ENCODE results near the gene SLC12A7. TPM values are rescaled to one million over a fixed set of nuclear protein-coding genes. Genes with fewer than 3 reads are reported as not detected.

SLC12A7 gene
- total RNA-seq, 1 donor from 2014 or later = 101 TPM

- intact Hi-C loops (cut with DNase I) = no loop called here
- Histone ChIP-seq H3K9me3 (no peaks in the 10 kb centered on the region), H3K27me3 (no peaks in the 10 kb centered on the region), H3K36me3 (peaks cover 0 to 16% of the 10 kb centered on the region in 2 donors), H3K27ac (no peak overlapping the region), H3K4me1 (no peaks in the 10 kb centered on the region), H3K4me3 (no peak overlapping the region)
- no peak for DNase-seq (ENCODE audit: low spot score in 2 of 2)
- no peak for TF ChIP-seq CTCF (IDR thresholded peaks at IDR 0.05)
These were observed 63.6 kb downstream of the SLC12A7 start for GRCh38 chr5:1048162-1048721.

GRCh38 chr5:1047332-1047965, 64.4 kb downstream of the SLC12A7 start:
- no peaks in the 10 kb centered on the region for H3K4me1 ChIP-seq
- peaks cover 0 to 9% of the 10 kb centered on the region in 2 donors for H3K36me3 ChIP-seq
- no peak overlapping the region for H3K4me3 ChIP-seq
- H3K9me3 ChIP-seq = no peaks in the 10 kb centered on the region
- H3K27ac ChIP-seq = no peak overlapping the region
- DNase-seq (ENCODE audit: low spot score in 2 of 2) = no peak
- no peak for TF ChIP-seq CTCF (IDR thresholded peaks at IDR 0.05)
- no peaks in the 10 kb centered on the region for H3K27me3 ChIP-seq
- intact Hi-C loops (cut with DNase I) = no loop called here

- TF ChIP-seq CTCF (IDR thresholded peaks at IDR 0.05) = no peak
- Histone ChIP-seq H3K36me3 (no peaks in the 10 kb centered on the region), H3K9me3 (no peaks in the 10 kb centered on the region), H3K4me3 (no peak overlapping the region), H3K27ac (no peak overlapping the region), H3K27me3 (no peaks in the 10 kb centered on the region), H3K4me1 (no peaks in the 10 kb centered on the region)
- intact Hi-C loops (cut with DNase I) = no loop called here
- no peak for DNase-seq (ENCODE audit: low spot score in 2 of 2)
These were observed 65.8 kb downstream of the SLC12A7 start for GRCh38 chr5:1045960-1046560.

- H3K4me1 ChIP-seq = no peaks in the 10 kb centered on the region
- no peak overlapping the region for H3K4me3 ChIP-seq
- H3K36me3 ChIP-seq = no peaks in the 10 kb centered on the region
- no peaks in the 10 kb centered on the region for H3K27me3 ChIP-seq
- H3K9me3 ChIP-seq = no peaks in the 10 kb centered on the region
- no peak for DNase-seq (ENCODE audit: low spot score in 2 of 2)
- TF ChIP-seq CTCF (IDR thresholded peaks at IDR 0.05) = no peak
- intact Hi-C loops (cut with DNase I) = no loop called here
- H3K27ac ChIP-seq = no peak overlapping the region
These were observed 67.7 kb downstream of the SLC12A7 start for GRCh38 chr5:1044117-1044516.

GRCh38 chr5:1043327-1043726, 68.5 kb downstream of the SLC12A7 start:
- Histone ChIP-seq H3K4me1 (no peaks in the 10 kb centered on the region), H3K4me3 (no peak overlapping the region), H3K27me3 (no peaks in the 10 kb centered on the region), H3K27ac (no peak overlapping the region), H3K9me3 (no peaks in the 10 kb centered on the region), H3K36me3 (no peaks in the 10 kb centered on the region)
- DNase-seq (ENCODE audit: low spot score in 2 of 2) = no peak
- intact Hi-C loops (cut with DNase I) = no loop called here
- TF ChIP-seq CTCF (IDR thresholded peaks at IDR 0.05) = no peak

All from ascending aorta (tissue), 2 donors.